ENCODE measurements around the gene TM4SF5. TPM values are rescaled to one million over a fixed set of nuclear protein-coding genes. Genes with fewer than 3 reads are reported as not detected.
A peak's percentile ranks its signal among the peaks of the same experiment; 100 is the strongest.

The TM4SF5 gene
- total RNA-seq, 2 experiments from 2014 or later = not detected

GRCh38 chr17:4744999-4745969 lies 26.4 kb upstream of the TM4SF5 start:
- peaks cover 7% of the 10 kb centered on the region for H3K27me3 Mint-ChIP-seq
- ChIA-PET CTCF (no interaction called here), POLR2A (interaction anchor here (0.5 kb wide), 1 partner anchor 45 kb away, joined by 3 read pairs; no protein-coding TSS in a partner anchor)
- intact Hi-C loops (cut with micrococcal nuclease) = no loop called here
- H3K4me1 Mint-ChIP-seq (ENCODE audit: low read depth) = peaks cover 14% of the 10 kb centered on the region
- no peak overlapping the region for H3K27ac Mint-ChIP-seq
- DNase-seq = no peak
- no peaks in the 10 kb centered on the region for H3K9me3 Mint-ChIP-seq
- H3K36me3 Mint-ChIP-seq (ENCODE audit: low read depth) = no peaks in the 10 kb centered on the region
- H3K4me3 Mint-ChIP-seq = no peak overlapping the region
- TF ChIP-seq CTCF (IDR thresholded peaks at IDR 0.05) = no peak
- ATAC-seq = no peak

- ChIA-PET CTCF (interaction anchor here (2.7 kb wide), 1 partner anchor 42 kb away, joined by 12 read pairs; no protein-coding TSS in a partner anchor), POLR2A (interaction anchor here (1.5 kb wide), 1 partner anchor 43 kb away, joined by 3 read pairs; no protein-coding TSS in a partner anchor)
- Mint-ChIP-seq H3K27me3 (peaks cover 2% of the 10 kb centered on the region), H3K27ac (no peak overlapping the region), H3K9me3 (no peaks in the 10 kb centered on the region), H3K4me3 (peak overlapping the region; percentile 20), H3K4me1 (ENCODE audit: low read depth) (peaks cover 13% of the 10 kb centered on the region), H3K36me3 (ENCODE audit: low read depth) (no peaks in the 10 kb centered on the region)
- no peak for TF ChIP-seq CTCF (IDR thresholded peaks at IDR 0.05)
- peak; percentile 48 for DNase-seq
- intact Hi-C loops (cut with micrococcal nuclease) = no loop called here
- ATAC-seq = peak; percentile 87
Measured at GRCh38 chr17:4747847-4748246, 23.8 kb upstream of the TM4SF5 start.

- TF ChIP-seq CTCF (IDR thresholded peaks at IDR 0.05) = no peak
- Mint-ChIP-seq H3K36me3 (ENCODE audit: low read depth) (no peaks in the 10 kb centered on the region), H3K27me3 (peaks cover 4% of the 10 kb centered on the region), H3K9me3 (no peaks in the 10 kb centered on the region), H3K4me1 (ENCODE audit: low read depth) (peaks cover 13% of the 10 kb centered on the region), H3K4me3 (no peak overlapping the region), H3K27ac (no peak overlapping the region)
- intact Hi-C loops (cut with micrococcal nuclease) = no loop called here
- ATAC-seq = no peak
- CTCF ChIA-PET = interaction anchor here (1.0 to 2.7 kb wide), 2 partner anchors 34 to 41 kb away, joined by 4 to 12 read pairs; no protein-coding TSS in a partner anchor
- no peak for DNase-seq
- POLR2A ChIA-PET = interaction anchor here (0.6 to 1.5 kb wide), 3 partner anchors 42 to 568 kb away, joined by 3 read pairs; partner anchors contain the start of gene PELP1
Measured at GRCh38 chr17:4748686-4749085, 23.0 kb upstream of the TM4SF5 start.

GRCh38 chr17:4750606-4751005 lies 21.1 kb upstream of the TM4SF5 start:
- no peak for DNase-seq
- Mint-ChIP-seq H3K4me3 (no peak overlapping the region), H3K27ac (no peak overlapping the region), H3K36me3 (ENCODE audit: low read depth) (no peaks in the 10 kb centered on the region), H3K9me3 (no peaks in the 10 kb centered on the region), H3K27me3 (peaks cover 8% of the 10 kb centered on the region), H3K4me1 (ENCODE audit: low read depth) (peaks cover 10% of the 10 kb centered on the region)
- ChIA-PET CTCF (no interaction called here), POLR2A (no interaction called here)
- no peak for ATAC-seq
- no peak for TF ChIP-seq CTCF (IDR thresholded peaks at IDR 0.05)
- intact Hi-C loops (cut with micrococcal nuclease) = no loop called here

GRCh38 chr17:4751932-4752331 lies 19.8 kb upstream of the TM4SF5 start:
- no peak for TF ChIP-seq CTCF (IDR thresholded peaks at IDR 0.05)
- H3K4me1 Mint-ChIP-seq (ENCODE audit: low read depth) = peaks cover 10% of the 10 kb centered on the region
- H3K27me3 Mint-ChIP-seq = peaks cover 8% of the 10 kb centered on the region
- CTCF ChIA-PET = no interaction called here
- ATAC-seq (no peak), DNase-seq (no peak)
- no peaks in the 10 kb centered on the region for H3K36me3 Mint-ChIP-seq (ENCODE audit: low read depth)
- POLR2A ChIA-PET = no interaction called here
- no peaks in the 10 kb centered on the region for H3K9me3 Mint-ChIP-seq
- intact Hi-C loops (cut with micrococcal nuclease) = no loop called here
- H3K27ac Mint-ChIP-seq = no peak overlapping the region
- no peak overlapping the region for H3K4me3 Mint-ChIP-seq

All from activated CD8-positive, alpha-beta T cell treated with anti-CD3 and anti-CD28 coated beads for 36 hours (primary cell).